Activated CD4-positive, alpha-beta T cell treated with anti-CD3 and anti-CD28 coated beads for 36 hours (primary cell): ENCODE results near the gene PTPRK. TPM values are rescaled to one million over a fixed set of nuclear protein-coding genes. Genes with fewer than 3 reads are reported as not detected.

Experiments
- ATAC-seq: fragments of 200-7000 bp; cut with Tn5 transposase; one replicate; pipeline ENCODE4 v1.10.0; 2021; ENCODE audit warnings: mild to moderate bottlenecking, moderate library complexity
- CTCF ChIA-PET: fragments of 350-600 bp; sonication (Branson Sonifier 250); formaldehyde crosslinking; loops from one replicate; lab custom pipeline; 2021; ENCODE audit warnings: antibody characterized with exemption; lab: Charles Lee
- POLR2A ChIA-PET: fragments of 350-600 bp; sonication (Branson Sonifier 250); formaldehyde crosslinking; loops from one replicate; lab custom pipeline; 2021; ENCODE audit warnings: antibody characterized with exemption, inconsistent platforms; lab: Charles Lee
- DNase-seq: peaks from one replicate; pipeline ENCODE4 v3.0.0-alpha.2; 2020
- H3K27ac Mint-ChIP-seq: one replicate; pipeline ENCODE4 v1.8.0; 2021; ENCODE audit warnings: mixed read lengths
- H3K27me3 Mint-ChIP-seq: one replicate; pipeline ENCODE4 v1.8.0; 2021; ENCODE audit warnings: mixed read lengths
- H3K36me3 Mint-ChIP-seq: one replicate; pipeline ENCODE4 v1.8.0; 2021; ENCODE audit warnings: low read depth, mixed read lengths
- H3K4me1 Mint-ChIP-seq: one replicate; pipeline ENCODE4 v1.8.0; 2021; ENCODE audit warnings: mixed read lengths
- H3K4me3 Mint-ChIP-seq: one replicate; pipeline ENCODE4 v1.8.0; 2021; ENCODE audit warnings: mild to moderate bottlenecking, moderate library complexity, mixed read lengths
- H3K9me3 Mint-ChIP-seq: one replicate; pipeline ENCODE4 v1.8.0; 2021; ENCODE audit warnings: low read depth, mixed read lengths
- intact Hi-C, 2 experiments: fragments of 100-400 bp; cut with DNase I in 1 of 2; cut with micrococcal nuclease in 1 of 2; formaldehyde crosslinking; loops; one replicate each; pipeline versions ENCODE4 v1.14.2 to v1.15.1; 2022 to 2024; cut with DNase I, micrococcal nuclease
- total RNA-seq, 2 experiments: library from RNA; stranded (reverse); gene quantifications; one replicate each; pipeline ENCODE4 v1.2.3, GENCODE V29; 2021

The PTPRK gene
- total RNA-seq, 2 experiments from 2014 or later, result 4.1 to 5.0 TPM

- peaks cover 5% of the 10 kb centered on the region for H3K27me3 Mint-ChIP-seq
- no peaks in the 10 kb centered on the region for H3K9me3 Mint-ChIP-seq
- ATAC-seq, result no peak
- intact Hi-C loops, result loop anchor here in 1 of 2 experiments (10.0 kb wide), 1 partner anchor 197 kb away; no protein-coding TSS in a partner anchor
- DNase-seq, result no peak
- CTCF ChIA-PET, result no interaction called here
- H3K36me3 Mint-ChIP-seq, result no peaks in the 10 kb centered on the region
- H3K27ac Mint-ChIP-seq, result no peak overlapping the region
- POLR2A ChIA-PET, result no interaction called here
- peaks cover 12% of the 10 kb centered on the region for H3K4me1 Mint-ChIP-seq
- no peak overlapping the region for H3K4me3 Mint-ChIP-seq
These were observed 7.8 kb upstream of the PTPRK start for GRCh38 chr6:128528241-128528640.

GRCh38 chr6:128527375-128527774 lies 7.0 kb upstream of the PTPRK start:
- H3K4me1 Mint-ChIP-seq, result peaks cover 8% of the 10 kb centered on the region
- DNase-seq (no peak), ATAC-seq (no peak)
- H3K36me3 Mint-ChIP-seq, result no peaks in the 10 kb centered on the region
- no peak overlapping the region for H3K27ac Mint-ChIP-seq
- CTCF ChIA-PET, result interaction anchor here (0.6 kb wide), 1 partner anchor 177 kb away, joined by 3 read pairs; no protein-coding TSS in a partner anchor
- intact Hi-C loops, result loop anchor here in 1 of 2 experiments (10.0 kb wide), 1 partner anchor 197 kb away; no protein-coding TSS in a partner anchor
- peaks cover 7% of the 10 kb centered on the region for H3K27me3 Mint-ChIP-seq
- POLR2A ChIA-PET, result no interaction called here
- H3K9me3 Mint-ChIP-seq, result no peaks in the 10 kb centered on the region
- no peak overlapping the region for H3K4me3 Mint-ChIP-seq

DNA sequence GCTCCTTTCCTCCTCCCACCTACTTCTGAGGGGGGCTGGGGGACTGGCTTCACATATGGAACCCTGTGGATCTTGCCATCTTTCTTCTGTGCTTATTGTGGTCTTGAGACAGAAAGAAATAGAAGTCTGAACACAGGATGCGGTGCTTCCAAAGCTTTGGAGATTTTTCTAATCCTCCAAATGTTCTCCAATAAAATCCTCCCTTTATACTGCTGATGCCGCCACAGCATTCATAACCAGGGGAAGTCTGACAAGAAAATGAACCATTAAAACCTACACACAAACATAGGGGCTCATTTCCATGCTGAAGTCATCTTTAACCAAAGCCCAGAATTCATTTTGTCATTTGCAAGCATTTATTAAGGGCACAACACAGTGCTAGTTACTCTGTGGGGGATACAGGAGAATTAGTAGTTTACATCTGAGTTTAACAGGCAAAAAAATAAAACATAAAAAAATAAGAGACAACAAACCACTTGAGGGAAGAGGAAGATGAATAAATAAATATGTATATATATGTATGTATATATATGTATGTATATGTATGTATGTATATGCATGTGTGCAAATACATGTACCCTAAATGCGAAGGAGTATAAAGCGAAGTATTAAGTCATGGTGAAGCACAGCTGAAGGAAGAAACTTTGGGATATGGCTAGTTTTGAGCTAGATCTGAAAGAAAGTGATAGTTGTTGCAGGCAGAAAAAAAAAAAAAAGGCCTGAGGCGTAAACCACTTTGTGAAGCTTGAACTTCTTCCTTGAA lies 5.9 kb upstream of the PTPRK start:
- Mint-ChIP-seq H3K36me3 (no peaks in the 10 kb centered on the region), H3K4me1 (peaks cover under 1% of the 10 kb centered on the region), H3K4me3 (no peak overlapping the region), H3K27me3 (peaks cover 11% of the 10 kb centered on the region), H3K27ac (no peak overlapping the region), H3K9me3 (no peaks in the 10 kb centered on the region)
- ATAC-seq (no peak), DNase-seq (no peak)
- CTCF ChIA-PET, result interaction anchor here (0.6 kb wide), 1 partner anchor 176 kb away, joined by 3 read pairs; no protein-coding TSS in a partner anchor
- POLR2A ChIA-PET, result no interaction called here
- intact Hi-C loops, result loop anchor here in 1 of 2 experiments (10.0 kb wide), 1 partner anchor 198 kb away; no protein-coding TSS in a partner anchor

DNA sequence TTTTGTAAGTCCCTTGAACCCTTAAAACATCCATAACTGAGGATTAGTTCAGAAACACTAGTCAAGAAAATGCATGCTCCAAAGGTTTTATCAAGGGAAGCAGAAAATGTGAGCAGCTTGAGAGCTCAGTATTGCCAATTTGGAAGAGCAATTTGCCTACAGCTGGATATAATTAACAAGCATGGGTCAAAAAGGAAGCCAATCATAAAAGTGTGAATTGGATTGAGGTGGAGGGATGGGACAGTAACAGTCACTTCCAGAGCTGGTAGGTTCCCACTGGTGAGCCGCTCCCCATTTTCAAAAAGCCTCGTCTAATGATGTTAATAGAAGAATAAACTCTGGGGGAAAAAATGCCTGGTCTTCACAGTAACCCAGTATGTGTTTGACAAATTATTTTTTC lies 5.0 kb upstream of the PTPRK start:
- no peak for DNase-seq
- CTCF ChIA-PET, result interaction anchor here (0.6 kb wide), 1 partner anchor 1272 kb away, joined by 3 read pairs; no protein-coding TSS in a partner anchor
- Mint-ChIP-seq H3K4me3 (no peak overlapping the region), H3K27me3 (peaks cover 14% of the 10 kb centered on the region), H3K4me1 (peaks cover 4% of the 10 kb centered on the region), H3K9me3 (no peaks in the 10 kb centered on the region), H3K27ac (no peak overlapping the region), H3K36me3 (no peaks in the 10 kb centered on the region)
- no peak for ATAC-seq
- POLR2A ChIA-PET, result no interaction called here
- intact Hi-C loops, result loop anchor here in 1 of 2 experiments (10.0 kb wide), 1 partner anchor 199 kb away; no protein-coding TSS in a partner anchor

DNA sequence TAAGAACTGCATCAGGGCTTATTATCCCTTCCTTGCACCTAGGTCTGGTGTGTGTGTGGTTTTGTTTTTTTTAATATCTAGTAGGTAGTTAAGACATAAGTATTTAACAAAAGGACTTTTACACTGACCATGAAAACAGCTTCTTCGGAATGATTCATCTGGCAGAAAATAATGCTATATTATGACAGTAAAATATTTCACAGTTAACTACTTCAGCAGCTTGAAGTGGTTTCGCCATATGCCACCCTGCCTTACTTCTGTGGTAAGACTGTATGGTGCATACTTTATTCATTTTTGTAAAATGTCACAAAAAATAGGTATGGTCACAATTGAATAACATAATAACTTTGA lies 858 bp upstream of the PTPRK start:
- POLR2A ChIA-PET, result no interaction called here
- no peaks in the 10 kb centered on the region for H3K9me3 Mint-ChIP-seq
- H3K27me3 Mint-ChIP-seq, result peaks cover 29% of the 10 kb centered on the region

GRCh38 chr6:128519931-128520435 lies 416 bp downstream of the PTPRK start:
- DNase-seq (peak; percentile 59), ATAC-seq (peak; percentile 45)
- ChIA-PET CTCF (interaction anchor here (0.5 to 1.7 kb wide), 9 partner anchors 12 to 1051 kb away, joined by 3 to 8 read pairs (median 3); no protein-coding TSS in a partner anchor), POLR2A (interaction anchor here (1.2 kb wide), 1 partner anchor 21 kb away, joined by 3 read pairs; no protein-coding TSS in a partner anchor)
- Mint-ChIP-seq H3K4me3 (peak overlapping the region; percentile 90), H3K27ac (peak overlapping the region; percentile 66), H3K4me1 (peaks cover 18% of the 10 kb centered on the region), H3K9me3 (no peaks in the 10 kb centered on the region), H3K27me3 (peaks cover 32% of the 10 kb centered on the region), H3K36me3 (no peaks in the 10 kb centered on the region)
- intact Hi-C loops, result loop anchor here (2.0 to 10.0 kb wide), 9 partner anchors 137 to 1177 kb away; partner anchors contain the start of gene ECHDC1 (in 1 of the 2)

More for the DNA sequence above, 858 bp upstream of the PTPRK start:
- H3K4me1 Mint-ChIP-seq, result peaks cover 18% of the 10 kb centered on the region
- no peak overlapping the region for H3K27ac Mint-ChIP-seq
- intact Hi-C loops, result loop anchor here (2.0 to 10.0 kb wide), 6 partner anchors 136 to 784 kb away; no protein-coding TSS in a partner anchor
- H3K4me3 Mint-ChIP-seq, result peak overlapping the region; percentile 90
- CTCF ChIA-PET, result interaction anchor here (1.7 kb wide), 1 partner anchor 784 kb away, joined by 8 read pairs; no protein-coding TSS in a partner anchor
- ATAC-seq, result no peak
- H3K36me3 Mint-ChIP-seq, result no peaks in the 10 kb centered on the region
- no peak for DNase-seq

DNA sequence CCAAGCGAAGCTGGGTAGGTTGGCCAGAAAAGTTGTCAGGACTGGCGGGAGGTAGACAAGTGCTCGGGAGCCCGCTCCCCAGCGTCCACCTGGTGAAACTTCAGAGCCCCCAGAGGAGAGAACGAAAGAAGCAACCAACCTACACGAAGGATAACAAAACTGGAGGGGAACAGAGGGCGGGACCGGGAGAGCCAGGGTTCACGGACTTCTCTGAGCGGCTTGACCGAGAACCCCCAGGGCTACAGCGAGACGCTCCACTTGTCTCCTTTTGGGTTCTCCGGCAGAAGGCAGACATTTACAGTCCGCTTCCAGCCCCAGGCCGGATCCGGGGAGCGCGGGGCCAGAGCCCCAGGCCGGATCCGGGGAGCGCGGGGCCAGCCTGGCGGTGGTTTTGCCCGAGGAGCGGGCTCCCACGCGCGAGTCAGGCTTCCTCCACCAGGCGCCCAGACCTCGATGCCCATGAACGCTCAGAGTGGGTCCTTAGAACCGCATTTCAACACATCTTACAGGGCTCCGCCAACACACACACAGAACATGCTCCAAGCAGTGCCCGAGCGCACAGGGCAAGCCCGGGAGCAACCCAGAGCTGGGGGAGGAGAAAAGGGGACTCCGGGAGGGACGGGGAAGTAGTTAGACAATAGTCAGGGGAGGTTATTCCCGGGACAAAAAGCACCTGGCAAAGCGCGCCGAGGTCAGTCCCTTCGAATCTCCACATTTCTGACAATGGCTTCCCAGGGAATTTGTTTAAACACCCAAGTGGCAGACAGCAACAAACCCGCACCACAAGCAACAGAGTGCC lies 1.1 kb downstream of the PTPRK start:
- POLR2A ChIA-PET, result interaction anchor here (1.2 kb wide), 1 partner anchor 21 kb away, joined by 3 read pairs; no protein-coding TSS in a partner anchor
- Mint-ChIP-seq H3K27ac (peak overlapping the region; percentile 66), H3K9me3 (no peaks in the 10 kb centered on the region), H3K4me3 (peak overlapping the region; percentile 90), H3K27me3 (peaks cover 34% of the 10 kb centered on the region), H3K4me1 (peaks cover 18% of the 10 kb centered on the region), H3K36me3 (no peaks in the 10 kb centered on the region)
- peak; percentile 48 for DNase-seq
- intact Hi-C loops, result loop anchor here in 1 of 2 experiments (2.0 to 5.0 kb wide), 3 partner anchors 213 to 1177 kb away; partner anchors contain the start of gene ECHDC1
- ATAC-seq, result peak; percentile 20
- CTCF ChIA-PET, result interaction anchor here (0.5 to 1.7 kb wide), 7 partner anchors 11 to 978 kb away, joined by 3 to 8 read pairs (median 3); no protein-coding TSS in a partner anchor

DNA sequence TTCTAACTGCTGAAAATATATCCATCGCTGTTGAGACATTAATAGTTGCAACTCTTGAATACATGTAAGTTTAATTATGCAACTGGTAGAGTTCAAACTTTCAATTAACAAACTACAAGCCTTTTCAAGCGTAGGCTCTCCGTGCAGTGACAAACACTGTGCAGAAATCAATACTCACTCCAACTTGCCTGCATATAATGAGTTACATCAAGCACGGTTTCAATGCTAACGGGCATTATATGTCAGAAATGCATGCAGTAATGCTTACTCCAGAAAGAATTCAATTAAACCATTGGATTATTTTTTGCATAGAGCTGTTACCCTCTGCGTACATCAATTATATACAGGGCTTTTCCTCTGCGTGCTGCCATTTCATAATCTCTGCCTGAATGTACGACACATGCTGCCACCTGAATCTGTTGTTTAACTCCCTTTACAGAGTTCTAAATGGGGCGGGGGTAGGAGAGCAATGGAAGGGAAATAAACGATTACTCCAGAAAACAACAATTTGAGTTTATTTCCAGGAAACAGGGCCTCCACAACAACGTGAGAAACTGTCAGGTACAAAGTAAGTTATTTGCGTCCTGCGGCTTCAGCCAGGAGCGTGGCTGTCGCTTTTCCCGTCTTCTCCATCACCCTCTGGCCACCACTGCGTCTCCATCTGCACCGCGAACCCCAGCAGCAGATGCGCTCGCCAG lies 1.8 kb downstream of the PTPRK start:
- DNase-seq (no peak), ATAC-seq (no peak)
- POLR2A ChIA-PET, result no interaction called here
- Mint-ChIP-seq H3K36me3 (no peaks in the 10 kb centered on the region), H3K9me3 (no peaks in the 10 kb centered on the region), H3K27ac (peak overlapping the region; percentile 40), H3K27me3 (peaks cover 39% of the 10 kb centered on the region), H3K4me1 (peaks cover 18% of the 10 kb centered on the region), H3K4me3 (peak overlapping the region; percentile 90)
- intact Hi-C loops, result loop anchor here in 1 of 2 experiments (2.0 to 5.0 kb wide), 3 partner anchors 214 to 1176 kb away; partner anchors contain the start of gene ECHDC1
- CTCF ChIA-PET, result interaction anchor here (1.1 kb wide), 1 partner anchor 10 kb away, joined by 3 read pairs; no protein-coding TSS in a partner anchor

- H3K27me3 Mint-ChIP-seq, result peaks cover 34% of the 10 kb centered on the region
- H3K9me3 Mint-ChIP-seq, result no peaks in the 10 kb centered on the region
- ChIA-PET POLR2A (no interaction called here), CTCF (interaction anchor here (0.8 to 1.2 kb wide), 2 partner anchors 17 to 139 kb away, joined by 4 read pairs; no protein-coding TSS in a partner anchor)
- intact Hi-C loops, result loop anchor here in 1 of 2 experiments (5.0 kb wide), 2 partner anchors 215 to 260 kb away; no protein-coding TSS in a partner anchor
- no peak overlapping the region for H3K27ac Mint-ChIP-seq
- DNase-seq (no peak), ATAC-seq (no peak)
- no peaks in the 10 kb centered on the region for H3K36me3 Mint-ChIP-seq
- H3K4me3 Mint-ChIP-seq, result no peak overlapping the region
- H3K4me1 Mint-ChIP-seq, result peaks cover 18% of the 10 kb centered on the region
These were observed 3.3 kb downstream of the PTPRK start for GRCh38 chr6:128517124-128517523.

GRCh38 chr6:128516514-128516898 lies 3.9 kb downstream of the PTPRK start:
- Mint-ChIP-seq H3K4me1 (peaks cover 18% of the 10 kb centered on the region), H3K27ac (no peak overlapping the region), H3K9me3 (no peaks in the 10 kb centered on the region), H3K36me3 (no peaks in the 10 kb centered on the region), H3K27me3 (peaks cover 30% of the 10 kb centered on the region), H3K4me3 (no peak overlapping the region)
- POLR2A ChIA-PET, result no interaction called here
- intact Hi-C loops, result loop anchor here in 1 of 2 experiments (5.0 kb wide), 2 partner anchors 216 to 259 kb away; no protein-coding TSS in a partner anchor
- CTCF ChIA-PET, result interaction anchor here (0.8 to 1.2 kb wide), 3 partner anchors 16 to 661 kb away, joined by 3 to 4 read pairs (median 4); no protein-coding TSS in a partner anchor
- DNase-seq (no peak), ATAC-seq (no peak)
